ENCODE measurements around the gene GPR160.
"Not testable (repeated sequence)": the region's sequence is repeated elsewhere in the genome, so short reads cannot be mapped to it uniquely, and the experiment has no call there.

DNA sequence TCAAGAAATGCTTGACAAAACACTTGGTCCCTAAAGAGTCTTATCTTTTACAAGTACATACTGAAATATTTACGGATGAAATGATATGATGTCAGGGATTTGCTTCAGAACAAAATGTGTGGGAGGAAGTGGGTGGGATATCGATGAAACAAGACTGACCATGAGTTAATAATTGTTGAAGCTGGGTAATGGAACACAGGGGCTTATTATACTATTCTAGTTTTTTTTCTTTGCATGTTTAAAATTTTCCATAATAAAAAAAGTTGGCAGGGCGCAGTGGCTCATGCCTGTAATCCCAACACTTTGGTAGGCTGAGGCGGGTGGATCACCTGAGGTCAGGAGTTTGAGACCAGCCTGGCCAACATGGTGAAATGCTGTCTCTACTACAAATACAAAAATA is 18.5 kb upstream of the GPR160 start:
- TF ChIP-seq JUNB, REST (IDR thresholded peaks at IDR 0.05; ENCODE audit: unreplicated experiment): not testable (repeated sequence)

Data from GM23338 (cell line).